Mucosa of stomach (tissue), 1 donor: ENCODE results near the gene KCNQ1.

ENCODE experiments used
- H3K27me3 ChIP-seq: one replicate; pipeline ENCODE4 v1.7.0; 2013; ENCODE audit warnings: mild to moderate bottlenecking, low read length; ENCODE audit not compliant: control insufficient read depth, insufficient read depth
- H3K36me3 ChIP-seq: one replicate; pipeline ENCODE4 v1.7.0; 2013; ENCODE audit warnings: low read length; ENCODE audit not compliant: control insufficient read depth, insufficient read depth
- H3K4me1 ChIP-seq: one replicate; pipeline ENCODE4 v1.7.0; 2013; ENCODE audit warnings: mild to moderate bottlenecking, low read length; ENCODE audit not compliant: control insufficient read depth, insufficient read depth
- H3K4me3 ChIP-seq: one replicate; pipeline ENCODE4 v1.7.0; 2013; ENCODE audit warnings: low read length
- H3K9ac ChIP-seq: one replicate; pipeline ENCODE4 v1.7.0; 2013; ENCODE audit warnings: mild to moderate bottlenecking, low read length, moderate library complexity
- H3K9me3 ChIP-seq: one replicate; pipeline ENCODE4 v1.7.0; 2013; ENCODE audit warnings: mild to moderate bottlenecking, low read length, moderate library complexity; ENCODE audit not compliant: control insufficient read depth
- donor health status: Pancreatic carcinoma.

Gene KCNQ1

GRCh38 chr11:2451336-2451735 is 6.5 kb downstream of the KCNQ1 start:
- Histone ChIP-seq H3K36me3 (no peaks in the 10 kb centered on the region), H3K9ac (no peak overlapping the region), H3K4me3 (no peak overlapping the region), H3K27me3 (peaks cover 1% of the 10 kb centered on the region), H3K4me1 (peaks cover 5% of the 10 kb centered on the region), H3K9me3 (no peaks in the 10 kb centered on the region)

DNA sequence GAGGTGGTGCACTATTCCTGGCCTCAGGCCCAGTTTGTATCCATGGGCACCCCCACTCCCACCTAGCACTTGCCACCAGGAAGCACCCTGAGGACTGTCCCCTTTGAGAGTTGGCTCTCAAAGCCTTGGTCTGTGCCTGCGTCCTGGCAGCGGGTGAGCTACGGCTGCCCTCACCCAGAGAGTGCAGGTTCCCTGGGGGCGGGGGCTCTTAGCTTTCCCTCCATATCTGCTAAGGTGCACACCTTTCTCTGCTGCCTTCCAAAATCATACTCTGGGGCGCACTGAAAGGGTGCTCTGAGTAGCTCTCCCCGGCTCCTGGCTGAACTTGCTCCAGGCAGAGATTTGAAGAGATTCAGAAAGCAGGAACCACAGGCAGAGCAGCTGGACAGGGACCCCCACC is 7.1 kb downstream of the KCNQ1 start:
- Histone ChIP-seq H3K4me3 (no peak overlapping the region), H3K36me3 (no peaks in the 10 kb centered on the region), H3K9me3 (no peaks in the 10 kb centered on the region), H3K27me3 (no peaks in the 10 kb centered on the region), H3K9ac (no peak overlapping the region), H3K4me1 (peaks cover 5% of the 10 kb centered on the region)

- Histone ChIP-seq H3K9ac (no peak overlapping the region), H3K9me3 (no peaks in the 10 kb centered on the region), H3K36me3 (no peaks in the 10 kb centered on the region), H3K4me1 (peaks cover 5% of the 10 kb centered on the region), H3K27me3 (no peaks in the 10 kb centered on the region), H3K4me3 (no peak overlapping the region)
Observed at GRCh38 chr11:2452321-2453012, 7.7 kb downstream of the KCNQ1 start.

- Histone ChIP-seq H3K27me3 (no peaks in the 10 kb centered on the region), H3K9ac (no peak overlapping the region), H3K4me1 (no peaks in the 10 kb centered on the region), H3K9me3 (no peaks in the 10 kb centered on the region), H3K36me3 (no peaks in the 10 kb centered on the region), H3K4me3 (no peak overlapping the region)
Observed at GRCh38 chr11:2453436-2453835, 8.6 kb downstream of the KCNQ1 start.

DNA sequence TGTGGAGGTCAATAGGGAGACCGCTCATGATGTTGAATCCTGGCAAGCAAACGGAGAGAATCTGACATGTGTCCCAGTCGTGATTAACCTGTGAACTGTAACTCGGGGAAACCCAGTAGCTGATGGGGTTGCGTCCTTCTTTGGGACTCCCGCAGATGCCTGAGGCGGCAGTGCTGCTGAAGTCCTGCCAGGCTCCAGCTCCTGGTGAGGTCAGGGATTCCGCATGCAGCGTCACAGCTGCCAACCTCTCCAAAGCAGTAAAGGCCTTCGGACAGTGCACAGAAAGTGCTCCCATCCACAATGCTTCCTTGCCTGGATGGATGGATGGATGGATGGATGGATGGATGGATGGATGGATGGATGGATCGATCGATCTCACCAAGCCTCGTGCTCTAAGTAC is 13.5 kb downstream of the KCNQ1 start:
- Histone ChIP-seq H3K4me3 (no peak overlapping the region), H3K27me3 (peaks cover 3% of the 10 kb centered on the region), H3K4me1 (peaks cover 43% of the 10 kb centered on the region), H3K36me3 (no peaks in the 10 kb centered on the region), H3K9me3 (no peaks in the 10 kb centered on the region), H3K9ac (no peak overlapping the region)

GRCh38 chr11:2459016-2459725 is 14.4 kb downstream of the KCNQ1 start:
- Histone ChIP-seq H3K4me1 (peaks cover 50% of the 10 kb centered on the region), H3K9me3 (no peaks in the 10 kb centered on the region), H3K4me3 (no peak overlapping the region), H3K9ac (no peak overlapping the region), H3K27me3 (peaks cover 6% of the 10 kb centered on the region), H3K36me3 (no peaks in the 10 kb centered on the region)

DNA sequence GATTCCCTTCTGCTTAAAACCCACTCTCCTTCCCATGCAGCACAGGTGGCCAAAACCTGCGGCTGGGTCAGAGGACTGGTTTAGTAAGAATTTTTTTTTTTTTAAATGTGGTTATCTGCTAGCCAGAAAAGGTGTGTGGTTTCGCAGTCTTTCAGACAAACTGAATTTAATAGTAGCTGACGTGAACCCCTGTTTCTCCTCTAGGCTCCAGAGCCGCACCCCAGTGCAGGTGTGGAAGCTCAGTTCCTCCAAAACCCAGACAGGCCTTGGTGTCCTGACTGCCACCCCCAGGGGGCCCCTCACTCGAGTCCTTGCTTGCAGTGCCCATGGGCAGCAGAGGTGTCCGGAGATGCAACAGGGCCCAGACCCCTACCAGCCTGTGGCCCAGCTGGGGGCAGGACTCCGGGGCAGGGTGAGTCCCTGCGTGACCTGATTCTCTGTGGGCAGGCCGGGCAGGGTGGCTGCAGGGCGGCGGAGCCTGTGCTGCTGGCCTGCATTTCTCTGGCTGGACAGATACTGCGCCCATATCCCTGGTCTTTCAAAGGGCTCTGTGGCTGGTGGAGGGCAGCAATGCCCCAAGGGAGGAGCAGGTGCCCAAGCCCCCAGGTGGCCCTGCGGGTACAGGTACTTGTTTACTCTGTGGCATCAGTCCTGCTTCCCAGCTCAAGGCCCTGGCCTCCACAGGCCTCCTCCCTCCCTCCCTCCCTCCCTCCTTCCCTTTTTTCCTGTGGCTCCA is 15.2 kb downstream of the KCNQ1 start:
- Histone ChIP-seq H3K9ac (no peak overlapping the region), H3K27me3 (peaks cover 6% of the 10 kb centered on the region), H3K9me3 (no peaks in the 10 kb centered on the region), H3K4me1 (peaks cover 58% of the 10 kb centered on the region), H3K36me3 (no peaks in the 10 kb centered on the region), H3K4me3 (no peak overlapping the region)

GRCh38 chr11:2460540-2461252 is 15.9 kb downstream of the KCNQ1 start:
- Histone ChIP-seq H3K36me3 (no peaks in the 10 kb centered on the region), H3K27me3 (peaks cover 8% of the 10 kb centered on the region), H3K4me3 (no peak overlapping the region), H3K9me3 (no peaks in the 10 kb centered on the region), H3K9ac (no peak overlapping the region), H3K4me1 (peaks cover 65% of the 10 kb centered on the region)

DNA sequence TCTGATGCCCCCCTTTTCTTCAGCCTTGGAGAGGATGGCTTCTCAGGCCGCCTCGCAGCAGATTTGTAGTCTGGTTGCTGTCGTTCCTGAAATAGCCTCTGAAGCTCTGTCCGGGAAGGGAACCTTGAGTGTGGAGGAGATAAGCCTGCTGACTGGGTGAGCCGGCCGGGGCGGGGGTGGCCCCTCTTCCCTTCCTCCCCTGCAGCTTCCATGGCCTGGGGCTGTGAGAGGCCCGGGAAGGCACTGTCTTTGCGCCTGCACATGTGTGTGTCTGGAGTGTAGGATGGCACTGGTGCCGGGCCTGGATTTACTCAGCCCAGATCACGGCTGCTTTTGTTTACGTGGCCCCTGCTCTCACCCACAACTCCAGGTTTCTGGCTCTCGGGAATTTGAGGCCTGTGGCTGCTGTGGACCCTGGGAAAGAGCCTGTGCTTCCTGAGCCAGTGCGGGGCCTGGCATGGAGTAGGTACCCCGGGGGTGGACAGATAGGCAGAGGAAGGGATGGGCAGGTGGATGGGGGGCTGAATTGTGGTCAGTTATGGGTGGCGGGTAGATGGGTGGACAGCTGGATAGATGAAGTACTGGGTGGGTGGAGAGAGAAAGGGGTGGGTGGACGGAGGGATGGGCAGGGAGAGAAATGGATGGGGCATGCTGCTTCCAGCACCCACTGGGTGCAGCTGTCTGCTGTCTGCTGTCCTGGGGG is 16.6 kb downstream of the KCNQ1 start:
- Histone ChIP-seq H3K4me1 (peaks cover 71% of the 10 kb centered on the region), H3K4me3 (no peak overlapping the region), H3K27me3 (peaks cover 11% of the 10 kb centered on the region), H3K9ac (no peak overlapping the region), H3K9me3 (no peaks in the 10 kb centered on the region), H3K36me3 (no peaks in the 10 kb centered on the region)

DNA sequence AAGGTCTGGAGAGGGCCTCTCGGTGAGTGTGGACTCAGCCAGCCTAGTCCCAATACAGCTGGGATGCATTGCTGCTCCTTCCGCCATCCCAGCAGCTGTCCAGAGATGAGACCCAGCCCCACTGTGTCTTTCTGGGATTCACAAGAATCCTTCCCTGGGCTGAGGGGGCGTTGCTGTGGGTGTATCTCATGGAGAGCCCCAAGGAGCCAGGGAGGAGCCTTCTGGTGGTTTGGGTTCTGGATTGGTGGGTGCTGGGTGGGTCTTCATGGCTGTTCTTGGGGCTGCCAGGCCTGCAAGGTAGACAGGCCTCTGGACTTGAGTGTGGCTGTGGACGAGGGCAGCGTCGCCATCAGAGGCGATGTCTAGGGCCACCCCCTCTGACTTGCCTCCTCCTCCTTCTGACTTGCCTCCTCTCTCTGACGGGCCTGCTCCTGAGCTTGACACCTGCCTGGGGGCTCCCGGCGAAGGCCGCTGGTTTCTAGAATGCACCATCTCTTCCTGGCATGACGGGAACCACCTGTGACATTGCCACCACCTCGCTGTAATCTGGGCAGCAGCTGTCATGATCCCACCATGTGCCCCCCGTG is 17.2 kb downstream of the KCNQ1 start:
- Histone ChIP-seq H3K4me3 (no peak overlapping the region), H3K9ac (no peak overlapping the region), H3K9me3 (no peaks in the 10 kb centered on the region), H3K27me3 (peaks cover 11% of the 10 kb centered on the region), H3K36me3 (no peaks in the 10 kb centered on the region), H3K4me1 (peaks cover 71% of the 10 kb centered on the region)

DNA sequence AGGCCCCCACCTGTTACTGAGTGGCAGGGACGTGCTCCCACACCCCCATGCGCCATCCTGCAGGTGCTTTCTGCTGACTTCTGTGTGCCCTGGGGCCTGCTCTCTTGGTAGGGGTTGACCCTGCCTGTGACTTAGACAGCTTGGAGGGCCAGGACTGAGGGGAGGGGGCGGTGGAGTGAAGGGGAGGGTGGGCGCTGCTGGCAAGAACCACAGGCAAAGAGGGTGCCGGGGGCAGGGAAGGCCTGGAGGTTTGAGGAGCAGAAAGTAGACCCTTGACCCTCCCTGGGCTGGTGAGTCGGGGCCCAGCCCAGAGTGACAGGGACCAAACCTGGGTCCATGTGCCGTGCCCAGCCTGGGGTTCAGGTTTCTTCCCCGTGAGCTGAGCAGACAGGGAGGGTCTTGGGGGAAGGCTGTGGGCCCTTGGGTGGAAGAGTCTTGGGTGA is 17.8 kb downstream of the KCNQ1 start:
- no peaks in the 10 kb centered on the region for H3K36me3 ChIP-seq
- H3K9me3 ChIP-seq: no peaks in the 10 kb centered on the region
- H3K27me3 ChIP-seq: peaks cover 11% of the 10 kb centered on the region
- H3K9ac ChIP-seq: no peak overlapping the region
- H3K4me3 ChIP-seq: no peak overlapping the region
- H3K4me1 ChIP-seq: peaks cover 71% of the 10 kb centered on the region
